ENCODE measurements around the gene ATXN7L1.

GRCh38 chr7:105782391-105783042 is 93.9 kb downstream of the ATXN7L1 start:
- TF ChIP-seq EP300 (IDR thresholded peaks at IDR 0.05) (no peak), CTCF (IDR thresholded peaks at IDR 0.05) (no peak), POLR2AphosphoS5 (IDR thresholded peaks at IDR 0.05) (no peak), POLR2A (IDR thresholded peaks at IDR 0.05; ENCODE audit: low read depth) (no peak)

Data from esophagus muscularis mucosa (tissue), 4 donors.